Nephron (organoid): ENCODE measurements around the gene DMC1.

Experiments
- H3K27ac Mint-ChIP-seq, 3 experiments: 2 replicates each; pipeline ENCODE4 v1.8.0; 2020; ENCODE audit warnings: mixed read lengths in 3 of 3, mild to moderate bottlenecking in 2 of 3, moderate library complexity in 1 of 3
- H3K27me3 Mint-ChIP-seq: 2 replicates; pipeline ENCODE4 v1.8.0; 2021; ENCODE audit warnings: low read depth, mild to moderate bottlenecking, moderate library complexity, mixed read lengths
- H3K36me3 Mint-ChIP-seq: 2 replicates; pipeline ENCODE4 v1.8.0; 2020; ENCODE audit warnings: low read depth, mixed read lengths
- H3K4me1 Mint-ChIP-seq: 2 replicates; pipeline ENCODE4 v1.8.0; 2020; ENCODE audit warnings: mixed read lengths
- H3K4me3 Mint-ChIP-seq, 3 experiments: 2 replicates each; pipeline ENCODE4 v1.8.0; 2020; ENCODE audit warnings: mild to moderate bottlenecking in 3 of 3, mixed read lengths in 3 of 3, moderate library complexity in 2 of 3
- H3K9me3 Mint-ChIP-seq: 2 replicates; pipeline ENCODE4 v1.8.0; 2020; ENCODE audit warnings: mixed read lengths
- CTCF ChIP-seq, 3 experiments: fragments of 200-600 bp; sonication (generic); IDR thresholded peaks; one replicate each; pipeline ENCODE4 v1.5.0; 2021; ENCODE audit warnings: antibody characterized with exemption in 3 of 3; ENCODE audit not compliant: unreplicated experiment in 3 of 3

The DMC1 gene

GRCh38 chr22:38484244-38484643, 85.7 kb downstream of the DMC1 start:
- H3K27ac Mint-ChIP-seq = peak overlapping the region; percentile 7 to 34 (median 13)
- H3K36me3 Mint-ChIP-seq = peaks cover 81% of the 10 kb centered on the region
- no peaks in the 10 kb centered on the region for H3K27me3 Mint-ChIP-seq
- H3K4me1 Mint-ChIP-seq = peaks cover 10% of the 10 kb centered on the region
- H3K9me3 Mint-ChIP-seq = no peaks in the 10 kb centered on the region
- TF ChIP-seq CTCF (IDR thresholded peaks at IDR 0.05; ENCODE audit: unreplicated experiment in 3 of 3) = no peak
- H3K4me3 Mint-ChIP-seq = no peak overlapping the region

- H3K4me1 Mint-ChIP-seq = peaks cover under 1% of the 10 kb centered on the region
- H3K4me3 Mint-ChIP-seq = no peak overlapping the region
- H3K27ac Mint-ChIP-seq = no peak overlapping the region
- no peaks in the 10 kb centered on the region for H3K9me3 Mint-ChIP-seq
- no peak for TF ChIP-seq CTCF (IDR thresholded peaks at IDR 0.05; ENCODE audit: unreplicated experiment in 3 of 3)
- peaks cover 72% of the 10 kb centered on the region for H3K36me3 Mint-ChIP-seq
- H3K27me3 Mint-ChIP-seq = no peaks in the 10 kb centered on the region
Measured at GRCh38 chr22:38482662-38483308, 87.2 kb downstream of the DMC1 start.

GRCh38 chr22:38481871-38482332, 88.1 kb downstream of the DMC1 start:
- no peak for TF ChIP-seq CTCF (IDR thresholded peaks at IDR 0.05; ENCODE audit: unreplicated experiment in 3 of 3)
- H3K9me3 Mint-ChIP-seq = no peaks in the 10 kb centered on the region
- no peaks in the 10 kb centered on the region for H3K27me3 Mint-ChIP-seq
- H3K4me1 Mint-ChIP-seq = no peaks in the 10 kb centered on the region
- no peak overlapping the region for H3K4me3 Mint-ChIP-seq
- H3K36me3 Mint-ChIP-seq = peaks cover 72% of the 10 kb centered on the region
- peak overlapping the region in 2 of 3 experiments; percentile 4 to 85 for H3K27ac Mint-ChIP-seq

- Mint-ChIP-seq H3K9me3 (no peaks in the 10 kb centered on the region), H3K27me3 (no peaks in the 10 kb centered on the region), H3K27ac (peak overlapping the region; percentile 4 to 85 (median 6)), H3K4me1 (no peaks in the 10 kb centered on the region), H3K36me3 (peaks cover 66% of the 10 kb centered on the region), H3K4me3 (no peak overlapping the region)
- TF ChIP-seq CTCF (IDR thresholded peaks at IDR 0.05; ENCODE audit: unreplicated experiment in 3 of 3) = no peak
Measured at GRCh38 chr22:38481162-38481870, 88.7 kb downstream of the DMC1 start.

- Mint-ChIP-seq H3K4me3 (no peak overlapping the region), H3K36me3 (peaks cover 47% of the 10 kb centered on the region), H3K9me3 (no peaks in the 10 kb centered on the region), H3K4me1 (no peaks in the 10 kb centered on the region), H3K27ac (peak overlapping the region in 2 of 3 experiments; percentile 3 to 68), H3K27me3 (no peaks in the 10 kb centered on the region)
- no peak for TF ChIP-seq CTCF (IDR thresholded peaks at IDR 0.05; ENCODE audit: unreplicated experiment in 3 of 3)
Measured at GRCh38 chr22:38479096-38479837, 90.7 kb downstream of the DMC1 start.
